SK-N-SH treated with all-trans-retinoic acid at 6 μM for 48 hours (cell line): Measurements from ENCODE around the gene GCGR.

Source experiments
- ATAC-seq: fragments of 200-7000 bp; cut with Tn5 transposase; 3 replicates; pipeline ENCODE4 v1.9.1; 2020; ENCODE audit warnings: mild to moderate bottlenecking, moderate library complexity
- ARNTL ChIP-seq: fragments of 450-650 bp; formaldehyde crosslinking; IDR thresholded peaks from 2 replicates; pipeline ENCODE4 v1.5.0; 2020; ENCODE audit warnings: low read depth, mild to moderate bottlenecking, moderate library complexity, borderline replicate concordance
- BACH2 ChIP-seq: fragments of 250-450 bp; sonication (Bioruptor Pico); IDR thresholded peaks from 2 replicates; pipeline ENCODE4 v1.9.0; 2021; ENCODE audit warnings: mild to moderate bottlenecking, borderline replicate concordance
- ESRRG ChIP-seq: fragments of 250-450 bp; sonication (Bioruptor Pico); IDR thresholded peaks from 2 replicates; pipeline ENCODE4 v1.6.1; 2021; ENCODE audit warnings: mild to moderate bottlenecking
- GLIS3 ChIP-seq: fragments of 250-450 bp; sonication (Bioruptor Pico); IDR thresholded peaks from 2 replicates; pipeline ENCODE4 v1.5.0; 2020; ENCODE audit warnings: mild to moderate bottlenecking, moderate library complexity
- ISL1 ChIP-seq: fragments of 250-450 bp; sonication (Bioruptor Pico); IDR thresholded peaks from 2 replicates; pipeline ENCODE4 v2.1.2; 2022; ENCODE audit warnings: mild to moderate bottlenecking, moderate library complexity
- OSR1 ChIP-seq: fragments of 250-450 bp; sonication (Bioruptor Pico); IDR thresholded peaks from 2 replicates; pipeline ENCODE4 v1.8.0; 2022; ENCODE audit warnings: moderate library complexity, mild to moderate bottlenecking, inconsistent platforms
- PPARA ChIP-seq: fragments of 250-450 bp; sonication (Bioruptor Pico); IDR thresholded peaks from 2 replicates; pipeline ENCODE4 v1.5.0; 2020; ENCODE audit warnings: mild to moderate bottlenecking, borderline replicate concordance
- RARB ChIP-seq: fragments of 250-450 bp; sonication (Bioruptor Pico); IDR thresholded peaks from 2 replicates; pipeline ENCODE4 v1.8.0; 2021; ENCODE audit warnings: mild to moderate bottlenecking, moderate library complexity
- SNAI2 ChIP-seq: fragments of 250-450 bp; sonication (Bioruptor Pico); IDR thresholded peaks from 2 replicates; pipeline ENCODE4 v1.5.0; 2020; ENCODE audit warnings: mild to moderate bottlenecking, moderate library complexity
- TCF4 ChIP-seq: fragments of 250-450 bp; sonication (Bioruptor Pico); IDR thresholded peaks from 2 replicates; pipeline ENCODE4 v1.8.0; 2021; ENCODE audit warnings: mild to moderate bottlenecking, moderate library complexity, borderline replicate concordance
- TOX ChIP-seq: fragments of 250-450 bp; sonication (Bioruptor Pico); IDR thresholded peaks from 2 replicates; pipeline ENCODE4 v1.8.0; 2021; ENCODE audit warnings: mild to moderate bottlenecking, moderate library complexity, borderline replicate concordance
- ZC3H10 ChIP-seq: fragments of 250-450 bp; sonication (Bioruptor Pico); IDR thresholded peaks from 2 replicates; pipeline ENCODE4 v1.5.1; 2021; ENCODE audit warnings: mild to moderate bottlenecking, moderate library complexity
- ZFP3 ChIP-seq: fragments of 250-450 bp; sonication (Bioruptor Pico); IDR thresholded peaks from 2 replicates; pipeline ENCODE4 v1.5.0; 2020; ENCODE audit warnings: mild to moderate bottlenecking, moderate library complexity
- ZFP30 ChIP-seq: fragments of 450-650 bp; formaldehyde crosslinking; IDR thresholded peaks from 2 replicates; pipeline ENCODE4 v1.5.0; 2022; ENCODE audit warnings: mild to moderate bottlenecking, moderate library complexity
- ZNF565 ChIP-seq: fragments of 450-650 bp; formaldehyde crosslinking; conservative IDR thresholded peaks from 2 replicates; pipeline ENCODE4 v1.5.0; 2020; ENCODE audit warnings: low read depth, mild to moderate bottlenecking, moderate library complexity
- ZNF70 ChIP-seq: fragments of 450-650 bp; formaldehyde crosslinking; IDR thresholded peaks from 2 replicates; pipeline ENCODE4 v1.5.0; 2020; ENCODE audit warnings: mild to moderate bottlenecking, moderate library complexity
- ZNF8 ChIP-seq: fragments of 450-650 bp; formaldehyde crosslinking; IDR thresholded peaks from 2 replicates; pipeline ENCODE4 v1.5.0; 2020; ENCODE audit warnings: mild to moderate bottlenecking, moderate library complexity
- TF ChIP-seq, protein P1 (sequence below): fragments of 250-450 bp; sonication (Bioruptor Pico); IDR thresholded peaks from 2 replicates; pipeline ENCODE4 v1.5.0; 2020; ENCODE audit warnings: mild to moderate bottlenecking, moderate library complexity
- TF ChIP-seq, protein P2 (sequence below): fragments of 250-450 bp; sonication (Bioruptor Pico); IDR thresholded peaks from 2 replicates; pipeline ENCODE4 v1.5.1; 2021; ENCODE audit warnings: mild to moderate bottlenecking, moderate library complexity
- TF ChIP-seq, protein P3 (sequence below): fragments of 250-450 bp; sonication (Bioruptor Pico); IDR thresholded peaks from 2 replicates; pipeline ENCODE4 v1.8.0; 2021; ENCODE audit warnings: low read depth, mild to moderate bottlenecking, moderate library complexity, borderline replicate concordance
- TF ChIP-seq, protein P4 (sequence below): fragments of 250-450 bp; sonication (Bioruptor Pico); IDR thresholded peaks from 2 replicates; pipeline ENCODE4 v1.5.1; 2020; ENCODE audit warnings: low read depth, mild to moderate bottlenecking, moderate library complexity
- TF ChIP-seq, protein P5 (sequence below): fragments of 250-450 bp; sonication (Bioruptor Pico); IDR thresholded peaks from 2 replicates; pipeline ENCODE4 v1.8.0; 2020; ENCODE audit warnings: mild to moderate bottlenecking, moderate library complexity, borderline replicate concordance

Gene GCGR

DNA sequence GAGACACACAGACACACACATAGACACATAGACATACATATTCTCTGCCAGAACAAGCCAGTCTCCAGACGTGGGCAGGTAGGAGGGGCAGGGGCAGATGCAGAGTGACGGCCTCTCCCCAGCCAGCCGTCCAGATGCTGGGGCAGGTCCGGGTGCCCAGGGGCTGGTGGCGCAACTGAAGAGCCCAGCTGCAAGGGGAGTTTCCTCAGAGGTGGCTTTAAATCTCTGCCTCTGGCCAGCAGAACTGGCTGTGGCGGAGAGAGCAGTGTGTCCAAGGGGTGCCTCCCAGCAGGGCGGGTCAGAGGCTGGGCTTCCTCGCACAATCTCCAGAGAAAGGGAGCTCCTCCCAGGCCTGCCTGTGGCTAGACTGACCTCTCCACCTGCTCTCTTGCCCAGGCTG is 9.4 kb upstream of the GCGR start:
- peak; percentile 84 for ATAC-seq
- TF ChIP-seq, protein P1, sequence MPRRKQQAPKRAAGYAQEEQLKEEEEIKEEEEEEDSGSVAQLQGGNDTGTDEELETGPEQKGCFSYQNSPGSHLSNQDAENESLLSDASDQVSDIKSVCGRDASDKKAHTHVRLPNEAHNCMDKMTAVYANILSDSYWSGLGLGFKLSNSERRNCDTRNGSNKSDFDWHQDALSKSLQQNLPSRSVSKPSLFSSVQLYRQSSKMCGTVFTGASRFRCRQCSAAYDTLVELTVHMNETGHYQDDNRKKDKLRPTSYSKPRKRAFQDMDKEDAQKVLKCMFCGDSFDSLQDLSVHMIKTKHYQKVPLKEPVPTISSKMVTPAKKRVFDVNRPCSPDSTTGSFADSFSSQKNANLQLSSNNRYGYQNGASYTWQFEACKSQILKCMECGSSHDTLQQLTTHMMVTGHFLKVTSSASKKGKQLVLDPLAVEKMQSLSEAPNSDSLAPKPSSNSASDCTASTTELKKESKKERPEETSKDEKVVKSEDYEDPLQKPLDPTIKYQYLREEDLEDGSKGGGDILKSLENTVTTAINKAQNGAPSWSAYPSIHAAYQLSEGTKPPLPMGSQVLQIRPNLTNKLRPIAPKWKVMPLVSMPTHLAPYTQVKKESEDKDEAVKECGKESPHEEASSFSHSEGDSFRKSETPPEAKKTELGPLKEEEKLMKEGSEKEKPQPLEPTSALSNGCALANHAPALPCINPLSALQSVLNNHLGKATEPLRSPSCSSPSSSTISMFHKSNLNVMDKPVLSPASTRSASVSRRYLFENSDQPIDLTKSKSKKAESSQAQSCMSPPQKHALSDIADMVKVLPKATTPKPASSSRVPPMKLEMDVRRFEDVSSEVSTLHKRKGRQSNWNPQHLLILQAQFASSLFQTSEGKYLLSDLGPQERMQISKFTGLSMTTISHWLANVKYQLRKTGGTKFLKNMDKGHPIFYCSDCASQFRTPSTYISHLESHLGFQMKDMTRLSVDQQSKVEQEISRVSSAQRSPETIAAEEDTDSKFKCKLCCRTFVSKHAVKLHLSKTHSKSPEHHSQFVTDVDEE (CRISPR knock-in tag): no peak
- TF ChIP-seq ARNTL (CRISPR knock-in tag): no peak
- no peak for TF ChIP-seq ZFP3 (CRISPR knock-in tag)
- TF ChIP-seq ISL1: no peak
- no peak for TF ChIP-seq OSR1
- no peak for TF ChIP-seq ZNF8 (CRISPR knock-in tag)
- TF ChIP-seq, protein P2, sequence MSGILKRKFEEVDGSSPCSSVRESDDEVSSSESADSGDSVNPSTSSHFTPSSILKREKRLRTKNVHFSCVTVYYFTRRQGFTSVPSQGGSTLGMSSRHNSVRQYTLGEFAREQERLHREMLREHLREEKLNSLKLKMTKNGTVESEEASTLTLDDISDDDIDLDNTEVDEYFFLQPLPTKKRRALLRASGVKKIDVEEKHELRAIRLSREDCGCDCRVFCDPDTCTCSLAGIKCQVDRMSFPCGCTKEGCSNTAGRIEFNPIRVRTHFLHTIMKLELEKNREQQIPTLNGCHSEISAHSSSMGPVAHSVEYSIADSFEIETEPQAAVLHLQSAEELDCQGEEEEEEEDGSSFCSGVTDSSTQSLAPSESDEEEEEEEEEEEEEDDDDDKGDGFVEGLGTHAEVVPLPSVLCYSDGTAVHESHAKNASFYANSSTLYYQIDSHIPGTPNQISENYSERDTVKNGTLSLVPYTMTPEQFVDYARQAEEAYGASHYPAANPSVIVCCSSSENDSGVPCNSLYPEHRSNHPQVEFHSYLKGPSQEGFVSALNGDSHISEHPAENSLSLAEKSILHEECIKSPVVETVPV (CRISPR knock-in tag): no peak
- no peak for TF ChIP-seq PPARA (CRISPR knock-in tag)
- TF ChIP-seq, protein P3, sequence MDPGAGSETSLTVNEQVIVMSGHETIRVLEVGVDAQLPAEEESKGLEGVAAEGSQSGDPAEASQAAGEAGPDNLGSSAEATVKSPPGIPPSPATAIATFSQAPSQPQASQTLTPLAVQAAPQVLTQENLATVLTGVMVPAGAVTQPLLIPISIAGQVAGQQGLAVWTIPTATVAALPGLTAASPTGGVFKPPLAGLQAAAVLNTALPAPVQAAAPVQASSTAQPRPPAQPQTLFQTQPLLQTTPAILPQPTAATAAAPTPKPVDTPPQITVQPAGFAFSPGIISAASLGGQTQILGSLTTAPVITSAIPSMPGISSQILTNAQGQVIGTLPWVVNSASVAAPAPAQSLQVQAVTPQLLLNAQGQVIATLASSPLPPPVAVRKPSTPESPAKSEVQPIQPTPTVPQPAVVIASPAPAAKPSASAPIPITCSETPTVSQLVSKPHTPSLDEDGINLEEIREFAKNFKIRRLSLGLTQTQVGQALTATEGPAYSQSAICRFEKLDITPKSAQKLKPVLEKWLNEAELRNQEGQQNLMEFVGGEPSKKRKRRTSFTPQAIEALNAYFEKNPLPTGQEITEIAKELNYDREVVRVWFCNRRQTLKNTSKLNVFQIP (CRISPR knock-in tag): no peak
- TF ChIP-seq ZNF565 (CRISPR knock-in tag): no peak
- TF ChIP-seq SNAI2 (CRISPR knock-in tag): no peak
- TF ChIP-seq ZFP30: no peak
- no peak for TF ChIP-seq BACH2
- no peak for TF ChIP-seq RARB
- no peak for TF ChIP-seq ZC3H10 (CRISPR knock-in tag)
- TF ChIP-seq TCF4 (CRISPR knock-in tag): no peak
- TF ChIP-seq ZNF70 (CRISPR knock-in tag): no peak
- TF ChIP-seq GLIS3: no peak
- TF ChIP-seq ESRRG (CRISPR knock-in tag): no peak
- TF ChIP-seq, protein P4, sequence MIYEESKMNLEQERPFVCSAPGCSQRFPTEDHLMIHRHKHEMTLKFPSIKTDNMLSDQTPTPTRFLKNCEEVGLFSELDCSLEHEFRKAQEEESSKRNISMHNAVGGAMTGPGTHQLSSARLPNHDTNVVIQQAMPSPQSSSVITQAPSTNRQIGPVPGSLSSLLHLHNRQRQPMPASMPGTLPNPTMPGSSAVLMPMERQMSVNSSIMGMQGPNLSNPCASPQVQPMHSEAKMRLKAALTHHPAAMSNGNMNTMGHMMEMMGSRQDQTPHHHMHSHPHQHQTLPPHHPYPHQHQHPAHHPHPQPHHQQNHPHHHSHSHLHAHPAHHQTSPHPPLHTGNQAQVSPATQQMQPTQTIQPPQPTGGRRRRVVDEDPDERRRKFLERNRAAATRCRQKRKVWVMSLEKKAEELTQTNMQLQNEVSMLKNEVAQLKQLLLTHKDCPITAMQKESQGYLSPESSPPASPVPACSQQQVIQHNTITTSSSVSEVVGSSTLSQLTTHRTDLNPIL (CRISPR knock-in tag): no peak

DNA sequence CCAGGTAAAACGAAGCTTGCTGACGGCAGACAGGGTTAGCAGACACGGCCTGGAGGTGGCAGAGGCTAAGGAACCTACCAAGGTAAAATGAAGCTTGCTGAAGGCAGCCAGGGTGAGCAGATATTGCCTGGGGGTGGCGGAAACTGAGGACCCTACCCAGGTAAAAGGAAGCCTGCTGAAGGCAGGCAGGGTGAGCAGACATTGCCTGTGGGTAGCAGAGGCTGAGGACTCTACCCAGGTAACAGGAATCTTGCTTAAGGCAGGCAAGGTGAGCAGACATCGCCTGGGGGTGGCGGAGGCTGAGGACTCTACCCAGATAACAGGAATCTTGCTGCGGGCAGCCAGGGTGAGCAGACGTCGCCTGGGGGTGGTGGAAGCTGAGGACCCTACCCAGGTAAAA is 2.6 kb upstream of the GCGR start:
- ATAC-seq: no peak
- TF ChIP-seq ZNF565 (CRISPR knock-in tag): no peak
- TF ChIP-seq, protein P1 (CRISPR knock-in tag): no peak
- no peak for TF ChIP-seq TOX (CRISPR knock-in tag)
- no peak for TF ChIP-seq ZFP30
- TF ChIP-seq ZC3H10 (CRISPR knock-in tag): no peak
- TF ChIP-seq RARB: no peak
- TF ChIP-seq, protein P5, sequence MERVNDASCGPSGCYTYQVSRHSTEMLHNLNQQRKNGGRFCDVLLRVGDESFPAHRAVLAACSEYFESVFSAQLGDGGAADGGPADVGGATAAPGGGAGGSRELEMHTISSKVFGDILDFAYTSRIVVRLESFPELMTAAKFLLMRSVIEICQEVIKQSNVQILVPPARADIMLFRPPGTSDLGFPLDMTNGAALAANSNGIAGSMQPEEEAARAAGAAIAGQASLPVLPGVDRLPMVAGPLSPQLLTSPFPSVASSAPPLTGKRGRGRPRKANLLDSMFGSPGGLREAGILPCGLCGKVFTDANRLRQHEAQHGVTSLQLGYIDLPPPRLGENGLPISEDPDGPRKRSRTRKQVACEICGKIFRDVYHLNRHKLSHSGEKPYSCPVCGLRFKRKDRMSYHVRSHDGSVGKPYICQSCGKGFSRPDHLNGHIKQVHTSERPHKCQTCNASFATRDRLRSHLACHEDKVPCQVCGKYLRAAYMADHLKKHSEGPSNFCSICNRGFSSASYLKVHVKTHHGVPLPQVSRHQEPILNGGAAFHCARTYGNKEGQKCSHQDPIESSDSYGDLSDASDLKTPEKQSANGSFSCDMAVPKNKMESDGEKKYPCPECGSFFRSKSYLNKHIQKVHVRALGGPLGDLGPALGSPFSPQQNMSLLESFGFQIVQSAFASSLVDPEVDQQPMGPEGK (CRISPR knock-in tag): no peak
- TF ChIP-seq SNAI2 (CRISPR knock-in tag): no peak
- TF ChIP-seq BACH2: no peak
- TF ChIP-seq OSR1: no peak
- TF ChIP-seq ESRRG (CRISPR knock-in tag): no peak
- no peak for TF ChIP-seq PPARA (CRISPR knock-in tag)
- TF ChIP-seq, protein P4 (CRISPR knock-in tag): no peak
- no peak for TF ChIP-seq ZFP3 (CRISPR knock-in tag)
